Parathyroid adenoma (tissue), 2 donors: ENCODE results near the gene TBC1D14.

ENCODE experiments used
- H2AFZ ChIP-seq: fragments of 300-600 bp; sonication (generic); one replicate; pipeline ENCODE4 v1.7.0; 2017; ENCODE audit warnings: antibody characterized with exemption, mild to moderate bottlenecking
- H3K27ac ChIP-seq: fragments of 300-600 bp; sonication (generic); one replicate; pipeline ENCODE4 v1.7.0; 2017
- H3K27me3 ChIP-seq: fragments of 300-600 bp; sonication (generic); one replicate; pipeline ENCODE4 v1.7.0; 2017; ENCODE audit warnings: low read length; ENCODE audit not compliant: control insufficient read depth, insufficient read depth
- H3K36me3 ChIP-seq: fragments of 300-600 bp; sonication (generic); one replicate; pipeline ENCODE4 v1.7.0; 2017; ENCODE audit warnings: low read length; ENCODE audit not compliant: control insufficient read depth, insufficient read depth
- H3K4me1 ChIP-seq: fragments of 300-600 bp; sonication (generic); one replicate; pipeline ENCODE4 v1.7.0; 2017; ENCODE audit warnings: control low read depth
- H3K4me2 ChIP-seq: fragments of 300-600 bp; sonication (generic); one replicate; pipeline ENCODE4 v1.7.0; 2017; ENCODE audit warnings: low read length
- H3K4me3 ChIP-seq: fragments of 300-600 bp; sonication (generic); one replicate; pipeline ENCODE4 v1.7.0; 2017; ENCODE audit warnings: low read depth, low read length
- H3K79me2 ChIP-seq: fragments of 300-600 bp; sonication (generic); one replicate; pipeline ENCODE4 v1.7.0; 2017; ENCODE audit warnings: control low read depth
- H3K9ac ChIP-seq: fragments of 300-600 bp; sonication (generic); one replicate; pipeline ENCODE4 v1.7.0; 2017; ENCODE audit warnings: mild to moderate bottlenecking
- H3K9me3 ChIP-seq: fragments of 300-600 bp; sonication (generic); one replicate; pipeline ENCODE4 v1.7.0; 2017; ENCODE audit warnings: low read length; ENCODE audit not compliant: control insufficient read depth
- CTCF ChIP-seq: fragments of 300-600 bp; sonication (generic); IDR thresholded peaks from one replicate; pipeline ENCODE4 v1.7.0; 2017; ENCODE audit warnings: antibody characterized with exemption, mild to moderate bottlenecking
- donor health status: primary hyperparathyroidism.

The TBC1D14 gene

GRCh38 chr4:6996481-6996880, 86.9 kb downstream of the TBC1D14 start:
- no peak overlapping the region for H2AFZ ChIP-seq
- peaks cover 8% of the 10 kb centered on the region for H3K4me1 ChIP-seq
- H3K9ac ChIP-seq: no peak overlapping the region
- no peaks in the 10 kb centered on the region for H3K79me2 ChIP-seq
- no peaks in the 10 kb centered on the region for H3K27me3 ChIP-seq
- H3K4me3 ChIP-seq: no peak overlapping the region
- H3K9me3 ChIP-seq: no peaks in the 10 kb centered on the region
- H3K4me2 ChIP-seq: no peak overlapping the region
- TF ChIP-seq CTCF: no peak
- H3K27ac ChIP-seq: no peak overlapping the region
- H3K36me3 ChIP-seq: no peaks in the 10 kb centered on the region

- H3K9me3 ChIP-seq: no peaks in the 10 kb centered on the region
- no peak overlapping the region for H3K4me2 ChIP-seq
- H3K27ac ChIP-seq: no peak overlapping the region
- no peaks in the 10 kb centered on the region for H3K79me2 ChIP-seq
- H3K27me3 ChIP-seq: no peaks in the 10 kb centered on the region
- no peak overlapping the region for H2AFZ ChIP-seq
- TF ChIP-seq CTCF: no peak
- H3K4me3 ChIP-seq: no peak overlapping the region
- H3K36me3 ChIP-seq: no peaks in the 10 kb centered on the region
- H3K4me1 ChIP-seq: no peaks in the 10 kb centered on the region
- no peak overlapping the region for H3K9ac ChIP-seq
These were observed 89.8 kb downstream of the TBC1D14 start for GRCh38 chr4:6999172-7000086.

- H3K36me3 ChIP-seq: no peaks in the 10 kb centered on the region
- H3K4me3 ChIP-seq: no peak overlapping the region
- H2AFZ ChIP-seq: no peak overlapping the region
- H3K9me3 ChIP-seq: no peaks in the 10 kb centered on the region
- no peak for TF ChIP-seq CTCF
- H3K4me2 ChIP-seq: no peak overlapping the region
- H3K27me3 ChIP-seq: no peaks in the 10 kb centered on the region
- no peak overlapping the region for H3K9ac ChIP-seq
- H3K4me1 ChIP-seq: no peaks in the 10 kb centered on the region
- H3K79me2 ChIP-seq: no peaks in the 10 kb centered on the region
- no peak overlapping the region for H3K27ac ChIP-seq
These were observed 91.0 kb downstream of the TBC1D14 start for GRCh38 chr4:7000421-7001176.

- no peak overlapping the region for H3K9ac ChIP-seq
- TF ChIP-seq CTCF: no peak
- no peaks in the 10 kb centered on the region for H3K4me1 ChIP-seq
- H2AFZ ChIP-seq: no peak overlapping the region
- H3K79me2 ChIP-seq: no peaks in the 10 kb centered on the region
- no peaks in the 10 kb centered on the region for H3K36me3 ChIP-seq
- H3K9me3 ChIP-seq: no peaks in the 10 kb centered on the region
- no peaks in the 10 kb centered on the region for H3K27me3 ChIP-seq
- no peak overlapping the region for H3K4me2 ChIP-seq
- H3K4me3 ChIP-seq: no peak overlapping the region
- H3K27ac ChIP-seq: no peak overlapping the region
These were observed 91.6 kb downstream of the TBC1D14 start for GRCh38 chr4:7001271-7001670.
